Adipose tissue (tissue), 3 donors: ENCODE measurements around the gene ANKS1B. TPM values are rescaled to one million over a fixed set of nuclear protein-coding genes. Genes with fewer than 3 reads are reported as not detected.
"Not testable (repeated sequence)": the region's sequence is repeated elsewhere in the genome, so short reads cannot be mapped to it uniquely, and the experiment has no call there.

Experiments
- H3K27ac ChIP-seq: one replicate; pipeline ENCODE4 v1.5.1; 2013; ENCODE audit warnings: low read depth, low read length
- WGBS, 3 donors: extraction: QIAGEN DNeasy Blood & Tissue Kit; methylation state at CpG; one replicate each; pipeline ENCODE4 v1.1.7; 2013; 5-methylcytosine and 5-hydroxymethylcytosine counted together
- polyA plus RNA-seq, 3 donors: library from polyadenylated mRNA; stranded (reverse); fragments of 200-250 nt; gene quantifications; one replicate each; pipeline ENCODE4 v1.2.3, GENCODE V29; 2013
- donor health status: healthy with polysubstance abuse.
- donor health status: Bipolar disorder and iron deficiency.
- donor health status: healthy.

ANKS1B gene
- polyA plus RNA-seq, 3 donors, result 0.58 to 4.0 (median 0.79) TPM

- WGBS, 3 donors, result 65 to 85% (median 73%) methylated on average over 1 of the region's 1 CpG
- no peak overlapping the region for H3K27ac ChIP-seq
These were observed 697.6 kb downstream of the ANKS1B start for GRCh38 chr12:99287136-99287535.

- no peak overlapping the region for H3K27ac ChIP-seq
- WGBS, 3 donors, result 68 to 86% (median 80%) methylated on average over 1 of the region's 1 CpG
These were observed 700.6 kb downstream of the ANKS1B start for GRCh38 chr12:99284161-99284560.

- WGBS, 3 donors, result 63 to 75% (median 68%) methylated on average over 5 of the region's 5 CpGs
- H3K27ac ChIP-seq, result no peak overlapping the region
These were observed 702.1 kb downstream of the ANKS1B start for GRCh38 chr12:99282624-99283023.

- WGBS, 3 donors, result 67 to 93% (median 83%) methylated on average over 1 of the region's 1 CpG
- no peak overlapping the region for H3K27ac ChIP-seq
These were observed 702.6 kb downstream of the ANKS1B start for GRCh38 chr12:99282086-99282485.

GRCh38 chr12:99281277-99281676, 703.5 kb downstream of the ANKS1B start:
- 55 to 66% (median 58%) methylated on average over 2 of the region's 2 CpGs for WGBS, 3 donors
- H3K27ac ChIP-seq, result no peak overlapping the region

GRCh38 chr12:99278899-99279298, 705.8 kb downstream of the ANKS1B start:
- 62 to 70% (median 69%) methylated on average over 2 of the region's 2 CpGs for WGBS, 3 donors

GRCh38 chr12:99277591-99278379, 707.0 kb downstream of the ANKS1B start:
- WGBS, 3 donors, result 77 to 88% (median 84%) methylated on average over 5 of the region's 5 CpGs
- no peak overlapping the region for H3K27ac ChIP-seq

More at GRCh38 chr12:99278899-99279298, 705.8 kb downstream of the ANKS1B start:
- no peak overlapping the region for H3K27ac ChIP-seq

GRCh38 chr12:99271071-99271470, 713.7 kb downstream of the ANKS1B start:
- WGBS, 3 donors, result 65 to 69% (median 69%) methylated on average over 3 of the region's 3 CpGs
- no peak overlapping the region for H3K27ac ChIP-seq

- H3K27ac ChIP-seq, result no peak overlapping the region
These were observed 717.7 kb downstream of the ANKS1B start for GRCh38 chr12:99267038-99267437.

GRCh38 chr12:99265648-99266047, 719.1 kb downstream of the ANKS1B start:
- WGBS, 3 donors, result 75 to 77% (median 76%) methylated on average over 3 of the region's 3 CpGs
- no peak overlapping the region for H3K27ac ChIP-seq

GRCh38 chr12:99261256-99261655, 723.5 kb downstream of the ANKS1B start:
- no peak overlapping the region for H3K27ac ChIP-seq
- 67 to 90% (median 75%) methylated on average over 1 of the region's 1 CpG for WGBS, 3 donors

GRCh38 chr12:99260456-99260996, 724.2 kb downstream of the ANKS1B start:
- no peak overlapping the region for H3K27ac ChIP-seq
- 54 to 61% (median 57%) methylated on average over 4 of the region's 4 CpGs for WGBS, 3 donors

- no peak overlapping the region for H3K27ac ChIP-seq
- WGBS, 3 donors, result 65 to 67% (median 66%) methylated on average over 12 of the region's 12 CpGs
These were observed 725.4 kb downstream of the ANKS1B start for GRCh38 chr12:99259040-99259934.

- no peak overlapping the region for H3K27ac ChIP-seq
These were observed 727.1 kb downstream of the ANKS1B start for GRCh38 chr12:99257672-99258071.

GRCh38 chr12:99253068-99253467, 731.7 kb downstream of the ANKS1B start:
- H3K27ac ChIP-seq, result no peak overlapping the region
- WGBS, 3 donors, result 92 to 97% (median 95%) methylated on average over 3 of the region's 3 CpGs

- WGBS, 3 donors, result 73 to 79% (median 73%) methylated on average over 3 of the region's 3 CpGs
- no peak overlapping the region for H3K27ac ChIP-seq
These were observed 734.6 kb downstream of the ANKS1B start for GRCh38 chr12:99250091-99250490.

GRCh38 chr12:99249543-99249942, 735.2 kb downstream of the ANKS1B start:
- WGBS, 3 donors, result 59 to 70% (median 67%) methylated on average over 4 of the region's 4 CpGs
- no peak overlapping the region for H3K27ac ChIP-seq

GRCh38 chr12:99237907-99238538, 746.7 kb downstream of the ANKS1B start:
- not testable (repeated sequence) for H3K27ac ChIP-seq
- WGBS, 3 donors, result 39 to 47% (median 43%) methylated on average over 7 of the region's 7 CpGs

- H3K27ac ChIP-seq, result no peak overlapping the region
- 52 to 76% (median 72%) methylated on average over 3 of the region's 3 CpGs for WGBS, 3 donors
These were observed 749.4 kb downstream of the ANKS1B start for GRCh38 chr12:99235381-99235780.
